ENCODE results near the gene ACTN2.

Gene ACTN2

GRCh38 chr1:236765831-236766230 lies 79.5 kb downstream of the ACTN2 start:
- no peak for DNase-seq (ENCODE audit: low read depth in 1 of 2, low spot score in 1 of 2)

GRCh38 chr1:236766506-236766905 lies 80.2 kb downstream of the ACTN2 start:
- no peak for DNase-seq (ENCODE audit: low read depth in 1 of 2, low spot score in 1 of 2)

GRCh38 chr1:236767276-236767675 lies 81.0 kb downstream of the ACTN2 start:
- DNase-seq (ENCODE audit: low read depth in 1 of 2, low spot score in 1 of 2): no peak

GRCh38 chr1:236768601-236769000 lies 82.3 kb downstream of the ACTN2 start:
- DNase-seq (ENCODE audit: low read depth in 1 of 2, low spot score in 1 of 2): no peak

- no peak for DNase-seq (ENCODE audit: low read depth in 1 of 2, low spot score in 1 of 2)
Observed at GRCh38 chr1:236773919-236774318, 87.6 kb downstream of the ACTN2 start.

GRCh38 chr1:236774926-236775325 lies 88.6 kb downstream of the ACTN2 start:
- DNase-seq (ENCODE audit: low read depth in 1 of 2, low spot score in 1 of 2): no peak

GRCh38 chr1:236779312-236779711 lies 93.0 kb downstream of the ACTN2 start:
- no peak for DNase-seq (ENCODE audit: low read depth in 1 of 2, low spot score in 1 of 2)

GRCh38 chr1:236785477-236785876 lies 99.2 kb downstream of the ACTN2 start:
- no peak for DNase-seq (ENCODE audit: low read depth in 1 of 2, low spot score in 1 of 2)

GRCh38 chr1:236786453-236786852 lies 100.2 kb downstream of the ACTN2 start:
- no peak for DNase-seq (ENCODE audit: low read depth in 1 of 2, low spot score in 1 of 2)

GRCh38 chr1:236794585-236795034 lies 108.3 kb downstream of the ACTN2 start:
- DNase-seq (ENCODE audit: low read depth in 1 of 2, low spot score in 1 of 2): no peak

- peak; percentile 87 to 92 for DNase-seq (ENCODE audit: low read depth in 1 of 2, low spot score in 1 of 2)
Observed at GRCh38 chr1:236795035-236795756, 108.9 kb downstream of the ACTN2 start, which contains the start of gene MTR. MTR (plus strand) TSS chr1:236795292; CDS start chr1:236795704, 412 bp downstream.

GRCh38 chr1:236795757-236796667 lies 109.7 kb downstream of the ACTN2 start:
- peak in 1 of 2 donors; percentile 59 for DNase-seq (ENCODE audit: low read depth in 1 of 2, low spot score in 1 of 2)

GRCh38 chr1:236799001-236799400 lies 112.7 kb downstream of the ACTN2 start:
- no peak for DNase-seq (ENCODE audit: low read depth in 1 of 2, low spot score in 1 of 2)

GRCh38 chr1:236800002-236800620 lies 113.8 kb downstream of the ACTN2 start:
- no peak for DNase-seq (ENCODE audit: low read depth in 1 of 2, low spot score in 1 of 2)

- no peak for DNase-seq (ENCODE audit: low read depth in 1 of 2, low spot score in 1 of 2)
Observed at GRCh38 chr1:236800623-236801022, 114.3 kb downstream of the ACTN2 start.

- no peak for DNase-seq (ENCODE audit: low read depth in 1 of 2, low spot score in 1 of 2)
Observed at GRCh38 chr1:236802264-236802663, 116.0 kb downstream of the ACTN2 start.

GRCh38 chr1:236806634-236807033 lies 120.3 kb downstream of the ACTN2 start:
- DNase-seq (ENCODE audit: low read depth in 1 of 2, low spot score in 1 of 2): no peak

GRCh38 chr1:236808005-236808404 lies 121.7 kb downstream of the ACTN2 start:
- no peak for DNase-seq (ENCODE audit: low read depth in 1 of 2, low spot score in 1 of 2)

- DNase-seq (ENCODE audit: low read depth in 1 of 2, low spot score in 1 of 2): no peak
Observed at GRCh38 chr1:236808564-236809130, 122.3 kb downstream of the ACTN2 start.

- no peak for DNase-seq (ENCODE audit: low read depth in 1 of 2, low spot score in 1 of 2)
Observed at GRCh38 chr1:236809148-236809547, 122.8 kb downstream of the ACTN2 start.

- DNase-seq (ENCODE audit: low read depth in 1 of 2, low spot score in 1 of 2): no peak
Observed at GRCh38 chr1:236810018-236810417, 123.7 kb downstream of the ACTN2 start.
